GM21737 (cell line): ENCODE measurements around the gene ADCYAP1.
"Not testable (repeated sequence)": the region's sequence is repeated elsewhere in the genome, so short reads cannot be mapped to it uniquely, and the experiment has no call there.

Source experiments
- ATAC-seq: cut with Tn5 transposase; IDR thresholded peaks from one replicate; pipeline ENCODE4 v1.9.1; 2021; ENCODE audit warnings: mild to moderate bottlenecking, moderate library complexity; ENCODE audit not compliant: unreplicated experiment

Gene ADCYAP1

GRCh38 chr18:904218-905090 is at the start of gene ADCYAP1:
Gene ADCYAP1, plus strand, starts transcription at chr18:904871. Its CDS starts 516 bp downstream, at chr18:905387.
- no peak for ATAC-seq

- ATAC-seq = no peak
These were observed 46.7 kb upstream of the ADCYAP1 start for GRCh38 chr18:857986-858385.

- ATAC-seq = peak; percentile 65
These were observed 39.8 kb upstream of the ADCYAP1 start for GRCh38 chr18:864872-865273.

GRCh38 chr18:867257-867656 is 37.4 kb upstream of the ADCYAP1 start:
- no peak for ATAC-seq

GRCh38 chr18:873426-873825 is 31.2 kb upstream of the ADCYAP1 start:
- not testable (repeated sequence) for ATAC-seq

GRCh38 chr18:875912-876311 is 28.8 kb upstream of the ADCYAP1 start:
- ATAC-seq = no peak

GRCh38 chr18:877238-877637 is 27.4 kb upstream of the ADCYAP1 start:
- ATAC-seq = no peak

- no peak for ATAC-seq
These were observed 18.6 kb upstream of the ADCYAP1 start for GRCh38 chr18:886076-886475.

- no peak for ATAC-seq
These were observed 17.0 kb upstream of the ADCYAP1 start for GRCh38 chr18:887716-888115.

- ATAC-seq = no peak
These were observed 12.4 kb upstream of the ADCYAP1 start for GRCh38 chr18:892316-892715.

GRCh38 chr18:896315-896714 is 8.4 kb upstream of the ADCYAP1 start:
- ATAC-seq = no peak

GRCh38 chr18:901761-902160 is 2.9 kb upstream of the ADCYAP1 start:
- no peak for ATAC-seq

- no peak for ATAC-seq
These were observed 2.4 kb upstream of the ADCYAP1 start for GRCh38 chr18:902229-902628.

GRCh38 chr18:903701-904100 is 970 bp upstream of the ADCYAP1 start:
- ATAC-seq = no peak

- ATAC-seq = no peak
These were observed 756 bp downstream of the ADCYAP1 start for GRCh38 chr18:905307-905947.

- ATAC-seq = no peak
These were observed 1.3 kb downstream of the ADCYAP1 start for GRCh38 chr18:905948-906415.

- no peak for ATAC-seq
These were observed 1.9 kb downstream of the ADCYAP1 start for GRCh38 chr18:906416-907114.

- ATAC-seq = no peak
These were observed 2.6 kb downstream of the ADCYAP1 start for GRCh38 chr18:907115-907884.

- ATAC-seq = no peak
These were observed 3.5 kb downstream of the ADCYAP1 start for GRCh38 chr18:907885-908757.
